Activated naive CD4-positive, alpha-beta T cell treated with anti-CD3 and anti-CD28 coated beads, Interleukin-2, amount 10 ng/mL, durations not matched to agents 7 days and 5 days (primary cell): ENCODE results near the gene NBPF6.
"Not testable (repeated sequence)": the region's sequence is repeated elsewhere in the genome, so short reads cannot be mapped to it uniquely, and the experiment has no call there.

Experiments used
- CTCF ChIA-PET: fragments of 350-600 bp; sonication (Branson Sonifier 250); formaldehyde crosslinking; loops from one replicate; lab custom pipeline; 2021; ENCODE audit warnings: antibody characterized with exemption; lab: Charles Lee
- DNase-seq: peaks from one replicate; pipeline ENCODE4 v3.0.0-alpha.2; 2020
- H3K27ac Mint-ChIP-seq: one replicate; pipeline ENCODE4 v1.8.0; 2021; ENCODE audit warnings: mild to moderate bottlenecking, moderate library complexity, mixed read lengths
- H3K27me3 Mint-ChIP-seq: one replicate; pipeline ENCODE4 v1.8.0; 2021; ENCODE audit warnings: mild to moderate bottlenecking, mixed read lengths
- H3K36me3 Mint-ChIP-seq: one replicate; pipeline ENCODE4 v1.8.0; 2021; ENCODE audit warnings: mixed read lengths
- H3K4me1 Mint-ChIP-seq: one replicate; pipeline ENCODE4 v1.8.0; 2021; ENCODE audit warnings: mixed read lengths
- H3K4me3 Mint-ChIP-seq: one replicate; pipeline ENCODE4 v1.8.0; 2021; ENCODE audit warnings: mild to moderate bottlenecking, moderate library complexity, mixed read lengths
- H3K9me3 Mint-ChIP-seq: one replicate; pipeline ENCODE4 v1.8.0; 2021; ENCODE audit warnings: mixed read lengths

Gene NBPF6

GRCh38 chr1:108470750-108471149 is 20.6 kb downstream of the NBPF6 start:
- H3K4me1 Mint-ChIP-seq, H3K4me3 Mint-ChIP-seq, CTCF ChIA-PET, DNase-seq, H3K36me3 Mint-ChIP-seq, H3K9me3 Mint-ChIP-seq, H3K27ac Mint-ChIP-seq: not testable (repeated sequence)
- peaks cover 23% of the 10 kb centered on the region for H3K27me3 Mint-ChIP-seq

DNA sequence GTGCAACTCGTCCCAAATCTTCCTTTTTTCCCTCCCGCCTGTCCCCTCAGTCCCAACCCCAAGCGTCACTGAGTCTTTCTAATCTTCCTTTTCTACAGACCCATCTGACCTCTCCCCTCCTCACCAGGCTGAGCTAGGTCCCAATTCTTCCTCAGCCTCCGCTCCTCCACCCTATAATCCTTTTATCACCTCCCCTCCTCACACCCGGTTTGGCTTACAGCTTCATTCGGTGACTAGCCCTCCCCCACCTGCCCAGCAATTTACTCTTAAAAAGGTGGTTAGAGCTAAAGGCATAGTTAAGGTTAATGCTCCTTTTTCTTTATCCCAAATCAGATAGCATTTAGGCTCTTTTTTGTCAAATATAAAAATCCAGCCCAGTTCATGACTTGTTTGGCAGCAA is 24.4 kb downstream of the NBPF6 start:
- H3K4me3 Mint-ChIP-seq, H3K4me1 Mint-ChIP-seq, DNase-seq, H3K36me3 Mint-ChIP-seq, CTCF ChIA-PET, H3K27ac Mint-ChIP-seq: not testable (repeated sequence)
- peaks cover 19% of the 10 kb centered on the region for H3K27me3 Mint-ChIP-seq
- peaks cover 11% of the 10 kb centered on the region for H3K9me3 Mint-ChIP-seq

GRCh38 chr1:108478429-108479015 is 28.4 kb downstream of the NBPF6 start:
- H3K4me1 Mint-ChIP-seq: no peaks in the 10 kb centered on the region
- CTCF ChIA-PET: no interaction called here
- H3K27ac Mint-ChIP-seq: no peak overlapping the region
- no peak overlapping the region for H3K4me3 Mint-ChIP-seq
- peaks cover 26% of the 10 kb centered on the region for H3K27me3 Mint-ChIP-seq
- H3K9me3 Mint-ChIP-seq: peaks cover 11% of the 10 kb centered on the region
- no peaks in the 10 kb centered on the region for H3K36me3 Mint-ChIP-seq
- DNase-seq: no peak

DNA sequence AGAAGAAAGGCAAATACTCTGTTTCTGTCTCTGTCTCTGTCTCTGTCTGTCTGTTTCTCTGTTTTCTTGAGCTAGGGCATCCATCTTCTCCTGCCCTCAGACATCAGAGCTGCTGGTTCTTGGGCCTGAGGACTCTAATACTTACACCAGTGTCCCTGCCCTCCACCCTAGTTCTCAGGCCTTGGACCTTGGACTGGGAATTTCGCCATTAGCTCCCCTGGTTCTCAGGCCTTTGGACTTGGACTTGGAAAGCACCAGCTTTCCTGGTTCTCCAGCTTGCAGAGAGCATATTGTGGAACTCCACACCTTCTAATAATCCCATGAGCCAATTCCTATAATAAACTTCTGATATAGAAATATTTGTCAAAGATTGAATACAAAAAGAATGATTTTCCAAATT is 32.6 kb downstream of the NBPF6 start:
- H3K4me3 Mint-ChIP-seq: no peak overlapping the region
- H3K4me1 Mint-ChIP-seq: no peaks in the 10 kb centered on the region
- CTCF ChIA-PET: no interaction called here
- H3K27me3 Mint-ChIP-seq: peaks cover 19% of the 10 kb centered on the region
- H3K36me3 Mint-ChIP-seq: no peaks in the 10 kb centered on the region
- peaks cover 18% of the 10 kb centered on the region for H3K9me3 Mint-ChIP-seq
- H3K27ac Mint-ChIP-seq: no peak overlapping the region
- no peak for DNase-seq

GRCh38 chr1:108485990-108486389 is 35.8 kb downstream of the NBPF6 start:
- H3K36me3 Mint-ChIP-seq, CTCF ChIA-PET, H3K27ac Mint-ChIP-seq, H3K4me3 Mint-ChIP-seq, H3K4me1 Mint-ChIP-seq, DNase-seq: not testable (repeated sequence)
- Mint-ChIP-seq H3K9me3 (peaks cover 10% of the 10 kb centered on the region), H3K27me3 (peaks cover 11% of the 10 kb centered on the region)

DNA sequence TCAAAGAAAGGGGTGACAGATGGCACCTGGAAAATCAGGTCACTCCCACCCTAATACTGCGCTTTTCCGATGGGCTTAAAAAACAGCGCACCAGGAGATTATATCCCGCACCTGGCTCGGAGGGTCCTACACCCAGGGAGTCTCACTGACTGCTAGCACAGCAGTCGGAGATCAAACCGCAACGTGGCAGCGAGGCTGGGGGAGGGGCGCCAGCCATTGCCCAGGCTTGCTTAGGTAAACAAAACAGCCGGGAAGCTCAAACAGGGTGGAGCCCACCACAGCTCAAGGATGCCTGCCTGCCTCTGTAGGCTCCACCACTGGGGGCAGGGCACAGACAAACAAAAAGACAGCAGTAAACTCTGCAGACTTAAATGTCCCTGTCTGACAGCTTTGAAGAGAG is 36.6 kb downstream of the NBPF6 start:
- H3K27ac Mint-ChIP-seq, H3K4me1 Mint-ChIP-seq, H3K4me3 Mint-ChIP-seq, CTCF ChIA-PET, DNase-seq, H3K36me3 Mint-ChIP-seq, H3K27me3 Mint-ChIP-seq: not testable (repeated sequence)
- H3K9me3 Mint-ChIP-seq: peaks cover 10% of the 10 kb centered on the region

GRCh38 chr1:108495008-108495407 is 44.9 kb downstream of the NBPF6 start:
- H3K9me3 Mint-ChIP-seq, H3K4me3 Mint-ChIP-seq, H3K27ac Mint-ChIP-seq, CTCF ChIA-PET, H3K27me3 Mint-ChIP-seq, DNase-seq, H3K36me3 Mint-ChIP-seq, H3K4me1 Mint-ChIP-seq: not testable (repeated sequence)

GRCh38 chr1:108496856-108497255 is 46.7 kb downstream of the NBPF6 start:
- H3K27ac Mint-ChIP-seq, H3K4me3 Mint-ChIP-seq, H3K9me3 Mint-ChIP-seq, DNase-seq, H3K4me1 Mint-ChIP-seq, H3K36me3 Mint-ChIP-seq, CTCF ChIA-PET: not testable (repeated sequence)
- peaks cover 13% of the 10 kb centered on the region for H3K27me3 Mint-ChIP-seq

GRCh38 chr1:108502138-108502537 is 52.0 kb downstream of the NBPF6 start:
- peaks cover 26% of the 10 kb centered on the region for H3K27me3 Mint-ChIP-seq
- CTCF ChIA-PET: no interaction called here
- no peak for DNase-seq

DNA sequence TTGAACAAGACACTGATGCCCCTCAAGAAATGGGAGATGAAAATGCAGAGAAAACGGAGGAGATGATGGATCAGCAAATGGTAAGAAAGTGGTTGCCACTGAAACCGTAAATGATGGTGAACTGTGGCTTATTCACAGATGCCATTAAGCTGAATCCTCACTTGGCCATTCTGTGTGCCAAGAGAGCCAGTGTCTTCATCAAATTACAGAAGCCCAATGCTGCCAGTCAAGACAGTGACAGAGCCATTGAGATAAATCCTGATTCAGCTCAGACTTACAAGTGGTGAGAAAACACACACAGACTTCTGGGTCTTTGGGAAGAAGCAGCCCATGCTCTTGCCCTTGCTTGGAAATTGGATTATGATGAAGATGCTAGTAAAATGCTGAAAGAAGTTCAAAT is 52.5 kb downstream of the NBPF6 start:
- Mint-ChIP-seq H3K4me3 (no peak overlapping the region), H3K27me3 (peaks cover 26% of the 10 kb centered on the region), H3K36me3 (no peaks in the 10 kb centered on the region), H3K27ac (no peak overlapping the region), H3K9me3 (no peaks in the 10 kb centered on the region), H3K4me1 (no peaks in the 10 kb centered on the region)
- CTCF ChIA-PET: no interaction called here
- DNase-seq: no peak

More at GRCh38 chr1:108502138-108502537, 52.0 kb downstream of the NBPF6 start:
- H3K27ac Mint-ChIP-seq: no peak overlapping the region
- no peaks in the 10 kb centered on the region for H3K9me3 Mint-ChIP-seq
- no peaks in the 10 kb centered on the region for H3K36me3 Mint-ChIP-seq
- H3K4me3 Mint-ChIP-seq: no peak overlapping the region
- no peaks in the 10 kb centered on the region for H3K4me1 Mint-ChIP-seq

- Mint-ChIP-seq H3K27me3 (peaks cover 26% of the 10 kb centered on the region), H3K4me3 (no peak overlapping the region), H3K36me3 (no peaks in the 10 kb centered on the region), H3K9me3 (no peaks in the 10 kb centered on the region), H3K4me1 (no peaks in the 10 kb centered on the region), H3K27ac (no peak overlapping the region)
- CTCF ChIA-PET: no interaction called here
- no peak for DNase-seq
These were observed 53.1 kb downstream of the NBPF6 start for GRCh38 chr1:108503062-108503733.

DNA sequence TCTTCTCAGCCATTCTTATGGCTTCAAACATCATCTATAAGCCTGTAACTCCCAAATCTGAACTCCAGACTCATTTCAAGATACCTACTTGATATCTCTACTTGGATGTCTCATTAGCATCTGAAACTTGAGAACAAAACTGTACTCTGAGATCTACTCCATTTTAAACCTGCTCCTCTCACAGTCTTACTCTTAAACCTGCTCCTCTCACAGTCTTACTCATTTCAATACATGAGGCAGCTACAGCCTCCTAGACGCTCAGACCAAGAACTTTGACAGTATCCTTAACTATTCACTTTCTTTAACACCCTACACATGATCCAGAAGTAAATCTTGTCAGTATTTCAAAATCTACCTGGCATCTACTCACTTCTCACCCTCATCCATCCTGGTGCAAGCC is 54.3 kb downstream of the NBPF6 start:
- Mint-ChIP-seq H3K4me3 (no peak overlapping the region), H3K36me3 (no peaks in the 10 kb centered on the region), H3K27ac (no peak overlapping the region), H3K9me3 (peaks cover 5% of the 10 kb centered on the region), H3K27me3 (peaks cover 32% of the 10 kb centered on the region), H3K4me1 (no peaks in the 10 kb centered on the region)
- DNase-seq: no peak
- CTCF ChIA-PET: interaction anchor here (1.5 kb wide), 1 partner anchor 57 kb away, joined by 3 read pairs; no protein-coding TSS in a partner anchor

GRCh38 chr1:108505763-108506070 is 55.6 kb downstream of the NBPF6 start:
- CTCF ChIA-PET: interaction anchor here (1.5 kb wide), 1 partner anchor 56 kb away, joined by 3 read pairs; no protein-coding TSS in a partner anchor
- Mint-ChIP-seq H3K36me3 (no peaks in the 10 kb centered on the region), H3K27me3 (peaks cover 34% of the 10 kb centered on the region), H3K9me3 (peaks cover 11% of the 10 kb centered on the region), H3K4me1 (no peaks in the 10 kb centered on the region), H3K27ac (no peak overlapping the region), H3K4me3 (no peak overlapping the region)
- DNase-seq: peak; percentile 23

DNA sequence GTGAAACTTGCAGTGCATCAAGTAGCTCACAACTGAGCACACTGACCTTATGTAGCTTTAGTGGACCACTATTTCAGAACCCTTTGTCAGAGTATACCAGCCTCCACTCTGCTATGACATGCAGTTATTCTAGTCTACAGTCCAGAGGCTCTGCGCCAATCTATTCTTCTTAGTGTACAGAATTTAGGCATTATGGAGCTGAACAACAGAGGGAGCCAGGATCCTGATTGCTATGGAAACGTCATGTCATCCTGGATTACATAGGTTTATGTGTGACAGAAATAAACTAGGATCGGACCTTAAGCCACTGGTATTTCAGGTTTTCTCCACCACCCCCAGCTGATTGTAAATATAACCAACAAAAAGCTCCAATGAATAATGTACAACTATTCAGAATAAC is 61.6 kb downstream of the NBPF6 start:
- H3K27me3 Mint-ChIP-seq: peaks cover 28% of the 10 kb centered on the region
- CTCF ChIA-PET: interaction anchor here (0.8 to 4.6 kb wide), 9 partner anchors 10 to 196 kb away, joined by 3 to 80 read pairs (median 4); partner anchors contain the start of gene EEIG2
- no peaks in the 10 kb centered on the region for H3K4me1 Mint-ChIP-seq
- H3K4me3 Mint-ChIP-seq: no peak overlapping the region
- no peaks in the 10 kb centered on the region for H3K36me3 Mint-ChIP-seq
- H3K27ac Mint-ChIP-seq: no peak overlapping the region
- no peak for DNase-seq
- H3K9me3 Mint-ChIP-seq: peaks cover 11% of the 10 kb centered on the region
